ENCODE measurements around the gene CACFD1. TPM values are rescaled to one million over a fixed set of nuclear protein-coding genes. Genes with fewer than 3 reads are reported as not detected.
A peak's percentile ranks its signal among the peaks of the same experiment; 100 is the strongest.

The CACFD1 gene
- total and polyA plus RNA-seq, 7 donors = 6.7 to 44.6 (median 13.4) TPM

- intact Hi-C loops (cut with DNase I) = no loop called here
- 85 to 93% methylated on average over 8 of the region's 8 CpGs for WGBS, 2 donors
- TF ChIP-seq CTCF (IDR thresholded peaks at IDR 0.05) = no peak
- no peak for TF ChIP-seq POLR2A (IDR thresholded peaks at IDR 0.05)
- TF ChIP-seq POLR2AphosphoS5 (IDR thresholded peaks at IDR 0.05) = no peak
- no peak for TF ChIP-seq EP300 (IDR thresholded peaks at IDR 0.05)
- no peaks in the 10 kb centered on the region for H3K9me3 ChIP-seq
- H3K27me3 ChIP-seq = peaks cover 0 to 7% (median 0%) of the 10 kb centered on the region in 3 donors
- no peaks in the 10 kb centered on the region for H3K36me3 ChIP-seq
- no peak for DNase-seq
- no peak overlapping the region for H3K4me3 ChIP-seq
- no peaks in the 10 kb centered on the region for H3K4me1 ChIP-seq
- H3K27ac ChIP-seq = peak overlapping the region in 1 of 4 donors; percentile 23
These were observed 31.8 kb downstream of the CACFD1 start for GRCh38 chr9:133491656-133491925.

- intact Hi-C loops (cut with DNase I) = no loop called here
- WGBS, 2 donors = 77 to 82% methylated on average over 33 of the region's 33 CpGs
- no peaks in the 10 kb centered on the region for H3K36me3 ChIP-seq
- H3K27ac ChIP-seq = peak overlapping the region in 1 of 4 donors; percentile 23
- no peaks in the 10 kb centered on the region for H3K9me3 ChIP-seq
- no peaks in the 10 kb centered on the region for H3K4me1 ChIP-seq
- H3K27me3 ChIP-seq = peaks cover 0 to 14% (median 4%) of the 10 kb centered on the region in 3 donors
- no peak overlapping the region for H3K4me3 ChIP-seq
- TF ChIP-seq EP300 (IDR thresholded peaks at IDR 0.05) (no peak), CTCF (IDR thresholded peaks at IDR 0.05) (no peak), POLR2AphosphoS5 (IDR thresholded peaks at IDR 0.05) (no peak), POLR2A (IDR thresholded peaks at IDR 0.05) (no peak)
- DNase-seq = no peak
These were observed 32.6 kb downstream of the CACFD1 start for GRCh38 chr9:133492061-133493021.

GRCh38 chr9:133493428-133493827, 33.6 kb downstream of the CACFD1 start:
- 85 to 88% methylated on average over 11 of the region's 11 CpGs for WGBS, 2 donors
- no peaks in the 10 kb centered on the region for H3K36me3 ChIP-seq
- no peak overlapping the region for H3K27ac ChIP-seq
- DNase-seq = no peak
- H3K4me1 ChIP-seq = no peaks in the 10 kb centered on the region
- H3K9me3 ChIP-seq = no peaks in the 10 kb centered on the region
- no peak overlapping the region for H3K4me3 ChIP-seq
- TF ChIP-seq POLR2AphosphoS5 (IDR thresholded peaks at IDR 0.05) (no peak), CTCF (IDR thresholded peaks at IDR 0.05) (no peak)
- peaks cover 0 to 18% (median 4%) of the 10 kb centered on the region in 3 donors for H3K27me3 ChIP-seq
- intact Hi-C loops (cut with DNase I) = no loop called here

- intact Hi-C loops (cut with DNase I) = no loop called here
- 53 to 80% methylated on average over 23 of the region's 23 CpGs for WGBS, 2 donors
These were observed 34.2 kb downstream of the CACFD1 start for GRCh38 chr9:133493845-133494540.

More at GRCh38 chr9:133493845-133494540, 34.2 kb downstream of the CACFD1 start:
- TF ChIP-seq EP300 (IDR thresholded peaks at IDR 0.05) = no peak
- TF ChIP-seq CTCF (IDR thresholded peaks at IDR 0.05) = no peak
- H3K36me3 ChIP-seq = no peaks in the 10 kb centered on the region
- DNase-seq = no peak
- no peak overlapping the region for H3K27ac ChIP-seq
- H3K9me3 ChIP-seq = no peaks in the 10 kb centered on the region
- peaks cover 0 to 22% (median 4%) of the 10 kb centered on the region in 3 donors for H3K27me3 ChIP-seq
- H3K4me1 ChIP-seq = peaks cover 0 to 5% (median 0%) of the 10 kb centered on the region in 4 donors
- H3K4me3 ChIP-seq = no peak overlapping the region

Measured in sigmoid colon (tissue), 7 donors.